NCI-H345 (cell line): ENCODE data around the gene PDIA5.

ENCODE experiments used
- DNase-seq: peaks from one replicate; lab custom pipeline; 2025; lab: John Stamatoyannopoulos, UW

The PDIA5 gene

GRCh38 chr3:123066896-123067688 is at the start of gene PDIA5:
Gene PDIA5, plus strand, starts transcription at chr3:123067025. Its CDS starts 140 bp downstream, at chr3:123067165.
- DNase-seq = peak; percentile 85

- DNase-seq = no peak
These were observed 48.1 kb upstream of the PDIA5 start for GRCh38 chr3:123018683-123019082.

GRCh38 chr3:123019161-123019560 is 47.7 kb upstream of the PDIA5 start:
- DNase-seq = no peak

GRCh38 chr3:123019591-123019990 is 47.2 kb upstream of the PDIA5 start:
- no peak for DNase-seq

GRCh38 chr3:123020709-123021108 is 46.1 kb upstream of the PDIA5 start:
- DNase-seq = no peak

GRCh38 chr3:123021388-123021787 is 45.4 kb upstream of the PDIA5 start:
- DNase-seq = no peak

- no peak for DNase-seq
These were observed 44.8 kb upstream of the PDIA5 start for GRCh38 chr3:123021996-123022510.

- DNase-seq = no peak
These were observed 42.8 kb upstream of the PDIA5 start for GRCh38 chr3:123024056-123024455.

GRCh38 chr3:123025642-123026521 is 40.9 kb upstream of the PDIA5 start:
- no peak for DNase-seq

- DNase-seq = no peak
These were observed 40.1 kb upstream of the PDIA5 start for GRCh38 chr3:123026565-123027291.

GRCh38 chr3:123027292-123028232 is 39.3 kb upstream of the PDIA5 start, which contains the start of gene SEMA5B:
Gene SEMA5B, minus strand, starts transcription at chr3:123027763. Its CDS starts 66,500 bp downstream, at chr3:122961263.
- DNase-seq = peak; percentile 43

GRCh38 chr3:123028233-123028828 is 38.5 kb upstream of the PDIA5 start:
- peak; percentile 57 for DNase-seq

- DNase-seq = no peak
These were observed 35.8 kb upstream of the PDIA5 start for GRCh38 chr3:123031051-123031450.

GRCh38 chr3:123032057-123032456 is 34.8 kb upstream of the PDIA5 start:
- no peak for DNase-seq

- no peak for DNase-seq
These were observed 32.7 kb upstream of the PDIA5 start for GRCh38 chr3:123034120-123034519.

GRCh38 chr3:123034996-123035395 is 31.8 kb upstream of the PDIA5 start:
- DNase-seq = no peak

- DNase-seq = no peak
These were observed 30.3 kb upstream of the PDIA5 start for GRCh38 chr3:123036352-123037014.

GRCh38 chr3:123037015-123037375 is 29.8 kb upstream of the PDIA5 start:
- no peak for DNase-seq

- no peak for DNase-seq
These were observed 28.1 kb upstream of the PDIA5 start for GRCh38 chr3:123038751-123039150.

- DNase-seq = no peak
These were observed 27.6 kb upstream of the PDIA5 start for GRCh38 chr3:123039178-123039577.
